LNCAP (cell line): ENCODE data around the gene PLEKHH1.

Source experiments
- CTCF ChIP-seq: fragments of 450-650 bp; IDR thresholded peaks from 2 replicates; pipeline ENCODE4 v1.5.1; 2017; ENCODE audit warnings: mild to moderate bottlenecking

The PLEKHH1 gene

GRCh38 chr14:67519406-67519805 lies 13.7 kb upstream of the PLEKHH1 start:
- TF ChIP-seq CTCF: no peak

- TF ChIP-seq CTCF: no peak
Measured at GRCh38 chr14:67520482-67520881, 12.6 kb upstream of the PLEKHH1 start.

- no peak for TF ChIP-seq CTCF
Measured at GRCh38 chr14:67522270-67522669, 10.8 kb upstream of the PLEKHH1 start.

GRCh38 chr14:67523764-67524633 lies 9.1 kb upstream of the PLEKHH1 start:
- no peak for TF ChIP-seq CTCF

- TF ChIP-seq CTCF: no peak
Measured at GRCh38 chr14:67524634-67524963, 8.5 kb upstream of the PLEKHH1 start.

GRCh38 chr14:67525389-67525788 lies 7.7 kb upstream of the PLEKHH1 start:
- no peak for TF ChIP-seq CTCF

GRCh38 chr14:67526181-67526580 lies 6.9 kb upstream of the PLEKHH1 start:
- TF ChIP-seq CTCF: no peak
